PC-9 (cell line): ENCODE results near the gene ZNF407.

Experiments
- CTCF ChIP-seq: fragments of 200-600 bp; sonication (generic); conservative IDR thresholded peaks from 2 replicates; pipeline ENCODE4 v1.6.1; 2017; ENCODE audit warnings: mixed run types, antibody characterized with exemption, mild to moderate bottlenecking, moderate library complexity
- EZH2 ChIP-seq: fragments of 200-600 bp; sonication (generic); IDR thresholded peaks from 2 replicates; pipeline ENCODE4 v1.8.0; 2017; ENCODE audit warnings: antibody characterized with exemption, low read depth

DNA sequence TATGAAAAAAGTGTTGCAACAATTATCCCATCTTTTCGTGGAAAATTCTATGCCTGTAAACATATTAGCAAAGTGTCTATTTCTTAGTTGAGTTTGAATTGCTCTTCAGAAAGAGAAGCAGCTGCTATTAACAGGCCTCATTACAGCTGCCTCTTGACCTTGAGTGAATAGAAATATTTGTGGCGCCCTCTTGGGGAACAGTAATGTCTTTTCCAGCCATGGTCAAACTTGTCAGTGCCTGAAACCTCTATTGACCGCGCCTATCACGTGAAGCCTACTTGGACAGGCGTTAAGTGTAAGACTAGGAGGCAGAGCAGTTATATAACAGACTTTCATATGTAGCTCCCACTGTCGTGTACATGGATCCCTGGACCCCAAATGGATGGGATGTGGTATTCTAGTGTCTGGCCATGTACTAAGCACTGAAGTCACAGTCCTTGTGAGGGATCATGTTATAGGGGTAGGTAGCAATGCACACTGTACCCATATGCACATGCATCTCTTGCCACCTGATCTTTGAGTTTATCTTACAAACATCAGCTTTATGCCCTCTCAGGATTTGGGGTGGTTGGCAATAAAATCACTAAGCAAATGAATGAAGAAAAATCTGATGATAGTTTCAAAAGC is 366.3 kb downstream of the ZNF407 start:
- no peak for TF ChIP-seq EZH2
- TF ChIP-seq CTCF: peak; percentile 50; the same call in 1 of the 2 replicates
